Parathyroid adenoma (tissue), 2 donors: ENCODE measurements around the gene F2RL2.
A peak's percentile ranks its signal among the peaks of the same experiment; 100 is the strongest.

Source experiments
- H2AFZ ChIP-seq: fragments of 300-600 bp; sonication (generic); one replicate; pipeline ENCODE4 v1.7.0; 2017; ENCODE audit warnings: antibody characterized with exemption, mild to moderate bottlenecking
- H3K27ac ChIP-seq: fragments of 300-600 bp; sonication (generic); one replicate; pipeline ENCODE4 v1.7.0; 2017
- H3K27me3 ChIP-seq: fragments of 300-600 bp; sonication (generic); one replicate; pipeline ENCODE4 v1.7.0; 2017; ENCODE audit warnings: low read length; ENCODE audit not compliant: control insufficient read depth, insufficient read depth
- H3K36me3 ChIP-seq: fragments of 300-600 bp; sonication (generic); one replicate; pipeline ENCODE4 v1.7.0; 2017; ENCODE audit warnings: low read length; ENCODE audit not compliant: control insufficient read depth, insufficient read depth
- H3K4me1 ChIP-seq: fragments of 300-600 bp; sonication (generic); one replicate; pipeline ENCODE4 v1.7.0; 2017; ENCODE audit warnings: control low read depth
- H3K4me2 ChIP-seq: fragments of 300-600 bp; sonication (generic); one replicate; pipeline ENCODE4 v1.7.0; 2017; ENCODE audit warnings: low read length
- H3K4me3 ChIP-seq: fragments of 300-600 bp; sonication (generic); one replicate; pipeline ENCODE4 v1.7.0; 2017; ENCODE audit warnings: low read depth, low read length
- H3K79me2 ChIP-seq: fragments of 300-600 bp; sonication (generic); one replicate; pipeline ENCODE4 v1.7.0; 2017; ENCODE audit warnings: control low read depth
- H3K9ac ChIP-seq: fragments of 300-600 bp; sonication (generic); one replicate; pipeline ENCODE4 v1.7.0; 2017; ENCODE audit warnings: mild to moderate bottlenecking
- H3K9me3 ChIP-seq: fragments of 300-600 bp; sonication (generic); one replicate; pipeline ENCODE4 v1.7.0; 2017; ENCODE audit warnings: low read length; ENCODE audit not compliant: control insufficient read depth
- CTCF ChIP-seq: fragments of 300-600 bp; sonication (generic); IDR thresholded peaks from one replicate; pipeline ENCODE4 v1.7.0; 2017; ENCODE audit warnings: antibody characterized with exemption, mild to moderate bottlenecking
- donor health status: primary hyperparathyroidism.

F2RL2 gene

GRCh38 chr5:76585783-76586217 is 37.4 kb downstream of the F2RL2 start:
- Histone ChIP-seq H3K79me2 (no peaks in the 10 kb centered on the region), H3K4me3 (no peak overlapping the region), H3K4me1 (no peaks in the 10 kb centered on the region), H2AFZ (no peak overlapping the region), H3K9me3 (no peaks in the 10 kb centered on the region), H3K27ac (no peak overlapping the region), H3K9ac (no peak overlapping the region), H3K27me3 (no peaks in the 10 kb centered on the region), H3K4me2 (no peak overlapping the region), H3K36me3 (no peaks in the 10 kb centered on the region)
- no peak for TF ChIP-seq CTCF

GRCh38 chr5:76583163-76584047 is 39.8 kb downstream of the F2RL2 start:
- Histone ChIP-seq H3K27ac (no peak overlapping the region), H2AFZ (no peak overlapping the region), H3K4me1 (no peaks in the 10 kb centered on the region), H3K36me3 (no peaks in the 10 kb centered on the region), H3K27me3 (no peaks in the 10 kb centered on the region), H3K79me2 (no peaks in the 10 kb centered on the region), H3K9ac (no peak overlapping the region), H3K4me2 (no peak overlapping the region), H3K9me3 (no peaks in the 10 kb centered on the region), H3K4me3 (no peak overlapping the region)
- peak; percentile 58 for TF ChIP-seq CTCF

- Histone ChIP-seq H3K27ac (no peak overlapping the region), H3K4me3 (no peak overlapping the region), H3K79me2 (no peaks in the 10 kb centered on the region), H3K9me3 (no peaks in the 10 kb centered on the region), H2AFZ (no peak overlapping the region), H3K4me2 (no peak overlapping the region), H3K9ac (no peak overlapping the region), H3K36me3 (no peaks in the 10 kb centered on the region), H3K27me3 (no peaks in the 10 kb centered on the region), H3K4me1 (no peaks in the 10 kb centered on the region)
- TF ChIP-seq CTCF = no peak
Observed at GRCh38 chr5:76582230-76583162, 40.7 kb downstream of the F2RL2 start.

- no peaks in the 10 kb centered on the region for H3K36me3 ChIP-seq
- H3K27ac ChIP-seq = no peak overlapping the region
- TF ChIP-seq CTCF = no peak
- H3K79me2 ChIP-seq = no peaks in the 10 kb centered on the region
- no peaks in the 10 kb centered on the region for H3K4me1 ChIP-seq
- H3K27me3 ChIP-seq = no peaks in the 10 kb centered on the region
- no peak overlapping the region for H2AFZ ChIP-seq
- H3K4me3 ChIP-seq = no peak overlapping the region
- H3K9me3 ChIP-seq = no peaks in the 10 kb centered on the region
- H3K9ac ChIP-seq = no peak overlapping the region
- no peak overlapping the region for H3K4me2 ChIP-seq
Observed at GRCh38 chr5:76580981-76581380, 42.2 kb downstream of the F2RL2 start.
